ENCODE data around the gene NTNG2.

Gene NTNG2

DNA sequence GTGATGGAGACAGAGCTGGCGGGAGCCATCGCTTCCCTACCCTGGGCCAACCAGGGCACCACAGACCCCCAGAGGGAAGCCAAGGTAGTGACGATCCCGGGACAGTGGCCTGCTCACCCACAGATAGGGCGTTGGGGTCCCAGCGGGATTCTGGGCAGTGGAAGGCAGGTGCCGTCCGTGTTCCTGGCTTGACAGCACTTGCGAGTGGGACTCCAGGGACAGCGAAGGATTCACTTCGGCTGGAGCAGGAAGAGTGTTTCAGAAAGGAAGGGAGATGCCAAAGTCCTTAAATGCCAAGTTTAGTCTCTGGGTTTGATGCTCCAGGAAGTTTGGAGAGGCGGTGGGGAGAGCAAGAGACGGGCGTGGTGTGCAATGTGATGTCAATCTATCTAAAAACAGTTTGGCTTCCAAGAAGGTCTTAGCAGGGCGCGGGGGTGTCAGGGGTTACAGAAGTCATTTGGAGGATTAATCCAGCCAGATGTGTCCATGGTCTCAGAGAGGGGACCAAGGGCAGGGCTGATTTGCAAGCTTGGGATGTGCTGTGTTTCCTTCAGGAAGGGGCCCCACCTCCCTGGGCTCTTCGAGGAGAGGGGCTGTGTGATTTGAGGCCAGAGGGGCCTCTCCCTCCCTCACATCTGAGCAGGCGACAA lies 74.9 kb downstream of the NTNG2 start:
- DNase-seq (ENCODE audit: low read depth), result no peak

DNA sequence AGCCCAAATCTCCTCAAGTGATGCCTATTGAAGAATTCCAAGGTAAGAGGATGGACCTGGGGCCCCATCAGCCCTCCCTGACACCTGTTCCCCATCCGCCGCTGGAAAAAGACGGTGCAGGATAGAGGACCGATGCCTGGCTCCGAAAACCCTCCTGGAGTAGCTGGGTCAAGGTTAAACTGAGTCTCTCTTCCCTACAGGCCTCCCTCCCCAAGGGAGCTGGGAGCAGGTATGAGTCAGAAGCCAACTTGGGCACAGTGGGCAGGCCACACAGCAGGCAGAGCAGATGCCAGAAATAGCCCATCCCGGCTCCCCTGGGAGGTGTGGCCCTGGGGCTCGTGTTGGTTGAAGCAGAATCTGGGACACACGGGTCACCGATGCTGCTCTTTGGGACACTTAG lies 75.6 kb downstream of the NTNG2 start:
- no peak for DNase-seq (ENCODE audit: low read depth)

DNA sequence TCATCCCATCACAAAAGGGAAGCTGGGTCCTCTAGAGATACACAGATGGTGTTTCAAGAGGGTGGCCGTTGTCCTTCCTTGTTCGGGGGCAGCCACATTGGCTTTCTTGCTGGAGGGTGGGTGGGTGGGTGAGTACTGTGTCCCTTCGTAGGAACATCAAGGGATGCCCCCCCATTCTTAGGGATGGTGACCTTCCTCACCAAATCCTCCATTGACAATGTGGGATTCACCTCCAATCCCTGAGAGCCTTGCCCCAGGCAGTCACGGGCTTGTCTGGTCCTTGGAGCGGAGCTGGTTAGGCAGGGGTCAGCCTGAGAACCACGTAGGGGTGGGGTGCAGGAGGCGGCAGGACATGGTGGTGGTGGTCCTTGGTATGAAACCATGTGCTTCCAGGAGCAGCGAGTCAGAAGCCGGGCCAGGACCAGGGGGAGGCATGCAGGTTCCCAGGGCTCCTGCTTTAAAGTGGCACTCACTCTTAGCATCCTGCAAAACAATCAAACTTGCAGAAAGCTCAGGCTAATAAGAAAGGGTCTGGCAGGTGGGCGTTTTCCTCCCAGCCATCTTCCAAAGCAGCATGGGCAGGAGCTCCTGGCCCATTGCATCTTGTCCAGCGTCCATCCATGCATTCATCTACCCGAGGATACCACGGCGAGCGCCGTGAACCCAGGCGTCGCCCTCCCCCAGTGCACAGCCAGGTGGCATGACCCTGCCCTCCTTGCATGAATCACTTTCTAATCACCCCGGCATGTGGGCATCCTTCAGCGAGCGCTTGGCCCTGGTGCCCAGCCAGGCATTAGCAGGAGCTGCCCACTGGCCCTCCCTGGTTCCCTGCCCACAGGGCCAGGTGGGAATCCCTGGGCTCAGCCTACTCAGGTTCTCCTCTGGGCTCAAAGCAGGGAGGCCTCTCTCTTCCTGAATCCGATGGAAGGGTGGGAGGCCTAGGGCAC lies 76.4 kb downstream of the NTNG2 start:
- DNase-seq (ENCODE audit: low read depth), result no peak

DNA sequence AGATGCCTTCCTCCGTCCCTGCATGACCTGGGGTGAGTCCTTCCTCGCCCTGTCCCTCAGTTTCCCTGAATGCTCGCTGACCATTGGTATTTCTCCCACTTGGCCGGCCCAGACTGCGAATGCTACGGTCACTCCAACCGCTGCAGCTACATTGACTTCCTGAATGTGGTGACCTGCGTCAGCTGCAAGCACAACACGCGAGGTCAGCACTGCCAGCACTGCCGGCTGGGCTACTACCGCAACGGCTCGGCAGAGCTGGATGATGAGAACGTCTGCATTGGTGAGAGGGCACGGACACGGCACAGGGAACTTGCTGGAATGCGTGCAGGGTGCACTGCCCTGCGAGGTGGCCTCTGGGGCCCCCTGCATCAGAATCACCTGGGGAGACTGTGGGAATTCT lies 77.1 kb downstream of the NTNG2 start:
- DNase-seq (ENCODE audit: low read depth), result no peak

DNA sequence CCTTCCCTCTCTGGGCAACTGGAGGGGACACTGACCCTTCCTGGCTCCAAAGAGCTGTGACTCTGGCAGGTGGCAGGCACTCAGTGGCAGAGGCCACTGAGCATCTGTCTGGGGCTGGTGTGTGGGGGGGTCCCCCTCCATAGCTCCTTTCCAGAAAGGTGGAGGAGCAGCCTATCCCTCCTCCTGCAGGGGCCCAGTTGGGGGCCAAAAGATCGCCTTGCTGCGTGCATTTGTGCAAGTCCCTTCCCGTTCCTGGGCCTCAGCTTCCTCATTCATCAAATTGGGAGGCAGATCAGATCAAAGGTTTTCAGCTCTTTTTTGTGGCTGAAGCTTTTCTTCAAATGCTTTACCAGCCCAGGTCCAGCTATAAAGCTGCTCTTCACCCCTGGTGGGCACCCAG lies 77.7 kb downstream of the NTNG2 start:
- no peak for DNase-seq (ENCODE audit: low read depth)

DNA sequence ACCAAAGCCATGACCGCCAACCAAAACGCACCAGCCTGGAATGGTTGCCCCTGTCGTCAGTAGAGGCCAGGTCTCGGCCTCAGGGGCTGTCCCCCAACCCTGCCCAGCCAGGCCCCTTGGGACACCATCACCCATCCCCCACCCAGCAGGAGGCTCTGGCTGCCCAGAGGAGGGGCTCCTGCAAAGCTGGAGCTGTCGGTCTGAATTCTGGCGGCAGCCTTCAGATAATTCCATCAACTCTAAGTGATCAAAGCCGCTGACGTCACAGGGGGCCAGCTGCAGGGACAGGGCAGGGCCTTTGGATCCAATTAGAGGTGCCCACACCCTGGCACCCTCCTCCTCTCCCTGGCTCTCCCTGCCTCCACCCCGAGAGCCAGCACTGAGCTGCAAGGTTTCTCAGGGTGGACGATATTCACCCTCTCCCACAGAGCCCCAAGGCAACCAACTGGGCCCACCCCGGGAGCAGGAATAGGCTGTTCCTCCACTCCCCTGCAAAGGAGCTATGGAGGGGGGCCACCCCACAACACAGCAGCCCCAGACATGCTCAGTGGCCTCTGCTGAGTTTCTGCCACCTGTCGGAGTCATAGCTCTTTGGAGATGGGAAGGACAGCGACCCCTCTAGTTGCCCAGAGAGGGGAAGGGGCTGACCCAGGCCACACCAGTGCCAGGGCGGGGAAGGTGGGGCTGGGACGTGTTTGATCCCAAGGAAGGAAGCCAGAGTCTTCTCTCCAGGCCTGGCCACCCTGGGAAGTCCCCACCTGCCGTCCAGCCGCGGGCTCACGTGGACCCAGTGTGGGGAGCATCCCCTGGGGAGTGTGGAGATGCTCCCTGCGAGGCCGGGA lies 78.4 kb downstream of the NTNG2 start:
- DNase-seq (ENCODE audit: low read depth), result no peak

DNA sequence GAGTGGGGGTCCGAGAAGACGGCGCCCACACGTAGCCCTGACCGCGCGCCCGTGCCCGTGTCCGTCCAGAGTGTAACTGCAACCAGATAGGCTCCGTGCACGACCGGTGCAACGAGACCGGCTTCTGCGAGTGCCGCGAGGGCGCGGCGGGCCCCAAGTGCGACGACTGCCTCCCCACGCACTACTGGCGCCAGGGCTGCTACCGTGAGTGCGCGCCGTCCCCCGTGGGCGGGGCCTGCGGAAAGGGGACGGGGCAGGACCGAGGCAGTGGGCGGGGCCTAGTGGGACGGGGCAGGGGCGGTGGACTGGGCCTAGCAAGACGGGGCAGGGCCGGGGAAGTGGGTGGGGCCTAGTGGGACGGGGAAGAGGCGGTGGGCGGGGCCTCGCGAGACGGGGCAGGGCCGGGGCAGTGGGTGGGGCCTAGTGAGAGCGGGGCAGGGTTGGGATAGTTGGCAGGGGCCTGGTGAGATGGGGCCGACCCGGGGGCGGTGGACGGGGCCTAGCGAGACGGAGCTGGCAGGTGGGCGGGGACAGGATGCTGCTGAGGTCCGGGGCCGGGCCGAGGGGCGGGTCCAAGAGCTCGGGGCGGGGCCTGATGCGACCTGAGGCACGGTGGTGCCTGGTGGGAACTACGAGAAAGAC lies 79.1 kb downstream of the NTNG2 start:
- DNase-seq (ENCODE audit: low read depth), result peak; percentile 98

DNA sequence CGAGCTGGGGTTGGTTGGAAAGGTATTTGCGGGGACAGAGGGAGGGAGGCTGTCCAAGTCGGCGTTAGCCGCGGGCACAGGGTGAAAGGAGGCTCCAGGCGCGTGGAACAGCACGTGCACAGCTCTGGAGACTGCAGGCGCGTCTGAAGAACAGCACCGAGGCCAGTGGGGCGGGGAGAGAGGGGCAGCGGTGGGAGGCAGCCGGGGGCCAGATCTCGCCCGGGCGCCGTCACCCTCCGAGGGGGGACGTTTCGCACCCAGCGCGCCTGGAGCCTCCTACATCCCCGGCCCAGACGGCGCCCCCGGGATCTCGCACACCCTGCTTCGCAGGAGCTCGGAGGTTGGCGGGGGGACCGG lies 79.6 kb downstream of the NTNG2 start:
- DNase-seq (ENCODE audit: low read depth), result no peak

DNA sequence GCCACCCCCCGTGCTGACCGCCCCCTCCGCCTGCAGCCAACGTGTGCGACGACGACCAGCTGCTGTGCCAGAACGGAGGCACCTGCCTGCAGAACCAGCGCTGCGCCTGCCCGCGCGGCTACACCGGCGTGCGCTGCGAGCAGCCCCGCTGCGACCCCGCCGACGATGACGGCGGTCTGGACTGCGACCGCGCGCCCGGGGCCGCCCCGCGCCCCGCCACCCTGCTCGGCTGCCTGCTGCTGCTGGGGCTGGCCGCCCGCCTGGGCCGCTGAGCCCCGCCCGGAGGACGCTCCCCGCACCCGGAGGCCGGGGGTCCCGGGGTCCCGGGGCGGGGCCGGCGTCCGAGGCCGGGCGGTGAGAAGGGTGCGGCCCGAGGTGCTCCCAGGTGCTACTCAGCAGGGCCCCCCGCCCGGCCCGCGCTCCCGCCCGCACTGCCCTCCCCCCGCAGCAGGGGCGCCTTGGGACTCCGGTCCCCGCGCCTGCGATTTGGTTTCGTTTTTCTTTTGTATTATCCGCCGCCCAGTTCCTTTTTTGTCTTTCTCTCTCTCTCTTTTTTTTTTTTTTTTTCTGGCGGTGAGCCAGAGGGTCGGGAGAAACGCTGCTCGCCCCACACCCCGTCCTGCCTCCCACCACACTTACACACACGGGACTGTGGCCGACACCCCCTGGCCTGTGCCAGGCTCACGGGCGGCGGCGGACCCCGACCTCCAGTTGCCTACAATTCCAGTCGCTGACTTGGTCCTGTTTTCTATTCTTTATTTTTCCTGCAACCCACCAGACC lies 80.2 kb downstream of the NTNG2 start:
- no peak for DNase-seq (ENCODE audit: low read depth)

DNA sequence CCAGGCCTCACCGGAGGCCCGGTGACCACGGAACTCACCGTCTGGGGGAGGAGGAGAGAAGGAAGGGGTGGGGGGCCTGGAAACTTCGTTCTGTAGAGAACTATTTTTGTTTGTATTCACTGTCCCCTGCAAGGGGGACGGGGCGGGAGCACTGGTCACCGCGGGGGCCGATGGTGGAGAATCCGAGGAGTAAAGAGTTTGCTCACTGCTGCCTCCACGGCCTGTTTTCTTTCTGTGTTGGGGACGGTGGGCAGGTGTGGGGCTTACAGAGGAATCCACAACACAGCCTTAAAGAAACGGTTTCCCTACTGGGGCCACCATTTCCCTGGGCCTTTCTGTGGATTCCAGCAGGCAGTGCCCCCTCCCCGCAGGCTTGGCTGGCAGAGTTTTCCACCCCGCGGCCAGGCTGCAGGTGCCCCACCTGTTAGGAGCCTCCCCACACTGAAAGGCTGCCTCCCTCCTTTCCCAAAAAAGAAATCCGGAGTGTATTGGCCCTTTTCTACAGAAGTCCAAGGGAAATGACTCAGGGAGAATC lies 80.8 kb downstream of the NTNG2 start:
- no peak for DNase-seq (ENCODE audit: low read depth)

DNA sequence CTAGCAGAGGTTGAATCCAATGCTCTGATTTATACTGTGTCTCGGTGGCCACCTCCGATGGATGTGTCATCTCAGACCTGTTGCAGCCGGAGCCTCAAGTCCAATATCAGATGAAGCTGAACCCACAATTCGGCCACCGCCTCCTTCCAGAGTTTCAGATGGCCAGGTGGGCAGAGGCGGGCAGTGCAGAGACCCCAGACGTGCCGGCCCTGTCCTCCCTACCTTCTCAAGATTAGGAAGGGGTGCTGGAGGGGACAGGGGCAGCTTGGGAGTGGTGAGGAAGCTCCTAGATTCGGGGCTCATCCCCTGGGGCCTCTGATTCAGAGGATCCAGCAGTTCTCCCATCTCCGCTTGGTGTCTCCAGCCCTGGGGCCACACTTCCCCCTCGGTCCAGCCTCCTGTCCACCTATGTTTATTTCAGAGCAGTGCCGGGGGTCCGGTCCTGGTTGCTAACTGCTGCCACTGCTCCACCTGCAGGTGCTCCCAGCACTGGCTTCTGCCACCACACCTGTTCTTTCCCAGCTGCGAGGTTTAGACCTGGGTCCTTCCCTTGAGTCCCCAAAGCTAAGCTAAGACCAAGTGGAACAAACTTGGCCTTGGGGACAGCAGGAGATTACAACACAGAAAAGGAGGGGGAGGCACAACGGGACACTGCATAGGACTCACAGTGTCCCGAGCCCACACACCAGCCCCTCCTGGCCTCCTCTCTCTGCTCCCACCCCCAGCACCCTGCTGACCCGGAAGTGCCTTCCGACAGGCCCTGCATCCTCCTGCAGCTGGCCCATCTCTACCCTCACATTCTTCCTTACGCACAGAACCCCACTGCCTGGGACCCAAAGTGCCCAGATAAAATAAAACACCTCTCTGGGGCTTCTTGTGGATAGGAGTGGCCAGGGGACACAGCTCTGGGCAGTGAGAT lies 81.6 kb downstream of the NTNG2 start:
- DNase-seq (ENCODE audit: low read depth), result no peak

DNA sequence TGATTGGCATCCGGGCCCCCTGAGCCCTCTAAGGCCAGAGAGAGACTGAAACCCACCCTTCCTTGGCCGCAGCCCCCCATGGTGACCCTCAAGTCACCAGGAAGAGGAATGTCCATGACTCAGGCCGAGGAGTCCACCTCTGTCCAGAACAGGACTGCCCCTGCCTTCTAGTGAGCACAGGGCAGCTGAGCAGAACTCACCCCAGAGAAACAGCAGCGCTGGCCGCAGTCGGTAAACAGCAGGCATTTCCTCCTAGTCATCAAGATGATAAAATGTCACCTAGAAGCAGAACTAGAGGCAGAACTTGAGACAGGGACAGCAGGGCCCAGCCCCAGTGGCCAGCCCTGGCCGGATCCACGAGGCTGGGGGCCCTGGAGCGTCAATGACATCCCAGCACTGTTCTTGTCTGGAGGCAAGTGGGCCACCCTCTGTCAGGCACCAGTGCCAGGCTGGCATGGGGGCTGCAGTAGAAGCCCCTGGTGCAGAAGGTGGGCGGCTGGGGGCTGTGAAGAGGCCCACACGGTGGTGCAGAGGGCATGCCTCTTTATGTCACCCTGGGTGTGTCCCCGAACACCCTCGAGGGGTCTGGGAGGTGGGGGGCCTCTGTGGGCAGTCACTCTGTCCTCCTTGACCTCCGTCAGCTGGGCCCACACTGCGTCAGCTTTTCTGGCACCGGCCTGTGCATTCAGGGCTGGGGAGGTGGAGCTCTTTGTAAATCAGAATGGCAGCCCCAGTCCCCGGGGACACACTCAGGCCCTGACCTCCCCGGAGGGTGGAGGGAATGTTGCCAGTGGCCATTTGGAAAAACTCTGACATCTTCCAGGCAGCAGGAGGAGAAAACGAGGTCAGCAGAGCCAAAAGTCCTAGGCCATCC lies 83.0 kb downstream of the NTNG2 start:
- DNase-seq (ENCODE audit: low read depth), result no peak

DNA sequence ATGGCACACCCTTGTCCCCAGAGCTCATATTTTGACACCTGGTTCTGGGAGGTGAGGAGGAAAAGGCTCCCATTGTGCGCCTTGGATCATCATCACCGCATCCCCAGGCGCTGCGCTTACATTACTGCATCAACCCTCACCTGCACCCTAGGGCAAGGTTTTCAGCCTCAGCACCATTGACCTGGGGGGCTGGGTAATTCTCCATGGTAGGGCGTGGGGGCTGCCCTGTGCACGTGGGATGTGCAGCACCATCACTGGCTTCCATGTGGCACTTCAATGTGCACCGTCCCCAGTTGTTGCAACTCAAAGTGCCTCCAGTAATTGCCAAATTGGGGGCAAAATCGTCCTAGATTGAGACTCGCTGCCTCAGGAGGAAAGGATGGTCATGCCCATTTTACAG lies 83.6 kb downstream of the NTNG2 start:
- no peak for DNase-seq (ENCODE audit: low read depth)

DNA sequence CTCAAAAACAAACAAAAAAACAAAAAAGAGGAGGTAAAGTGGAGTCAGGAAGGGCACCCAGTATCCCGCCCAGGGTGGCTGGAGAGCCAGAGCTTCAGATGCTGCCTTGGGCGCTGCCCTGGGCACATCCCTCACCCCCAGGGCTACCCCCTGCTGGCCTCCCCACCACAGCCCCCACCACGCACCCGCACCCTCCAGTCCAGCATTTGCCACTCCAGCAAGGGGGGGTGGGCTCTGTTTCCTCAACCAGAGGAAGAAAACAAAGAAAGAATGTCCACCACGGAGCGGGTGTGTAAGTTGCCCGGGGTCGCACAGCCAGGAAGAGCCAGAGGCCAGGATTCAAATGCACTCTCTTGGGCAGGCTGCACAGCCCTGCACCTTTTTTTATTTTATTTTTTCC lies 86.1 kb downstream of the NTNG2 start:
- DNase-seq (ENCODE audit: low read depth), result no peak

DNA sequence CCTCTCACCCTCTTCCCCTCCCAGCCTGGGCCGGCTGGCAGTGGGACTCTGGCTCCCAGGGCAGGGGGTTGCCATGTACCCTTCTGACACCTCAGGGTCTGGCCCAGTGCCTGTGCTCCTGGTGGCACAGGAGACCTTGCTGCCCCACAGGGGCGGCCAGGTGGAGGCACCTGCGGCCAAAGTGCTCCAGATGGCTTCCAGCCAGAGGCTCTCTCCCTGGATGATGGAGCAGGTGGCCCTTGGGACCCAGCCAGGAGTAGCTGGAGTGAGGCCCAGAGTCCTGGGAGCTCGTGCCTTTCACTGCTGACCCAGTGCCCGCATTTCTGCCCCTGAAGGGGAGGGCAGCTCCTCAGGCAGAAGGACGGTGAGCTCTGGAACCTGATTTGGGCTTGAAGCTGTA lies 87.3 kb downstream of the NTNG2 start:
- no peak for DNase-seq (ENCODE audit: low read depth)

DNA sequence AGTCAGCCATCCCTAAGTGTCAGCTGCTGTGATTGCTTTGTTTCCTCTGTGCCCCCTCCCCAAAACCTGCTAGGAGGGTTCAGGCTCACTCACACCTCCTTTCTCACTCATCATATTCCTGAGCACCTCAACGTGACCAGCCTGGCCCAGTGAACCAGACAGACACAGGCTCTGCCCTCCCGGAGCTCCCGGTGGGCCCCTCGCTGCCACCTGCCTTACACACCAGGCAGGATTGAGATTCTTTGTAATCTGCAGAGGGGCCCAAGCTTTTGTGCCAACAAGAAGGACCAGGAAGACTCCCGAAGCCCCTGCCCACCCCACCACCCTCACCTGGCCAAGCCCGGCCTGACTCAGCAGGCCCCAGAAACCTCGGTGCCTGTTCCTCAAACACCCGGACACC lies 87.8 kb downstream of the NTNG2 start:
- DNase-seq (ENCODE audit: low read depth), result no peak

DNA sequence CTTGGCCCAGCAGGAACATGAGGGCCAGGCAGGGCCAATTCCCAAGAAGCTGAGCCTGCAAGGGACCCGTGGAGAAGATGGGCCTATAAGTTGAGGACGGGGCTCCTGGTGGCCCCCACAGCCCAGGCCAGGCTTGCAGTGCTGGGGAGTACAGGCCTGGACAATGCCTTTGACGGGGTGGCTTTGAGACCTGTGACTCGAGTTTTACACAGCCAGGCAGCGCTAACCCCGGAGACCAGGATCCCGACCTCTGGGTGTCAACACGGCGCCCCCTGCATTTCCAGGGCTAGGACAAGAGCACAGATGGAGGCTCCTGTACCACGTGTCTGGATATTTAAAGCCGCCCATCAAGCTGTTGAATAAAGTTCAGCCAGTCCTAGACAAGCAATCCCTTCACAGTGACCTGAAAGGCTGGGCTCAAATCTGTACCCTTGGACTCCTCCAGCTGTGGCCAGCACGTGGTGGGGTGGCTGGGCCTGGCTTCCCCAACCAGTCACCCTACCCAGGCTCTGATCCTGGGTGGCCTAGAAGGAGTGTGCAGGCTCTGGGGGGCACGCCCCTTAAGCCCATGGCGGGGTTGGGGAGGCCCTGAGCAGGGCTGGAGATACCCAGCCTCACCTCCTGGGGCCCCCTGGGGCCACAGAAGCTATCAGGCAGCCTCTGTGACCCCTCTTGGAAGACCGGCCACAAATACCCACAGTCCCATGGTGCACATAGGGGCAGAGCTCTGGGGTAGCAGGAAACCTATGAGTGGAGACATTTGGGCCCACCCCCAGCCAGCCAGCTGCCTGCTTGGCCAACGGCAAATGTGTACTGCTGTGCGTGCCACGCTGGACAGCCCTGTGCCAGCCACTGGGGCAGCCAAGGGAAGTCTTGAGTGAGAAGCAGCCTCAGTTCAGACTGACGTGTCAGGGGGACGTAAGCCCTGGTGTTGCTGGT lies 88.7 kb downstream of the NTNG2 start:
- DNase-seq (ENCODE audit: low read depth), result no peak

DNA sequence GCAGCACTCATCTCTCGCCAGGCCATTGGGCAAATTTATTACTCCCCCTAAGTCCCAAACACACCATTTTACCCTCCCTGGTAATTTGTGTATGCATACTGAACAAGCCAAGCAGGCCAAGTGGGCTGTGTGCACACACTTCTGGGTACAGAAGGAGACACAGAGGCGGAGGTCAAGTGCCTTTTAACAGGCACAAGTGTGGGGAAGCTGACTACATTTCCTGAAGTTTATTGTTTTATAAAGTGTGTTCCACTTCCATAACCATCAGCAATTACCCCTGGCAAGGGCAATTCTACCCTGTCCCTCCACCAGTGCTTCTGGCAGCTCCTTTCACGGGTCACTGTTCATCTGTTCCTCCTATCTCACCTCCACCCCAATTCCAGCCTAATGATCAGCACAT lies 99.0 kb downstream of the NTNG2 start:
- DNase-seq (ENCODE audit: low read depth), result no peak

All from stimulated activated CD8-positive, alpha-beta memory T cell treated with anti-CD3 and anti-CD28 coated beads, Interleukin-12 subunit alpha, Interleukin-12 subunit beta, amount 100 ng/mL, for 1 hour (primary cell).